Omental fat pad (tissue), 4 donors: ENCODE data around the gene CAMSAP3. TPM values are rescaled to one million over a fixed set of nuclear protein-coding genes. Genes with fewer than 3 reads are reported as not detected.

Experiments used
- ATAC-seq: fragments of 150-250 bp; one replicate; pipeline ENCODE4 v1.9.1; 2016; ENCODE audit warnings: mild to moderate bottlenecking, moderate library complexity; ENCODE audit not compliant: low FRiP score
- DNase-seq: peaks from one replicate; pipeline ENCODE4 v3.0.0-alpha.2; 2019; ENCODE audit warnings: low spot score
- CTCF ChIP-seq, 3 donors: fragments of 450-650 bp; IDR thresholded peaks; one replicate each; pipeline ENCODE4 v1.5.1; 2016 to 2017; ENCODE audit warnings: antibody characterized with exemption in 3 of 3, mild to moderate bottlenecking in 3 of 3, moderate library complexity in 2 of 3
- small RNA-seq: library from RNA; depleted of rRNA; stranded (forward); fragments of <200 nt; gene quantifications from one replicate; pipeline ENCODE3, GENCODE V24; 2016
- total RNA-seq, 4 donors: library from RNA; depleted of rRNA; stranded (reverse); fragments of >200 nt; gene quantifications; one replicate each; pipeline ENCODE4 v1.1.0, GENCODE V29; 2016

The CAMSAP3 gene
- total RNA-seq, 4 donors from 2014 or later, result 0.36 to 1.0 (median 0.69) TPM; not detected in 1

DNA sequence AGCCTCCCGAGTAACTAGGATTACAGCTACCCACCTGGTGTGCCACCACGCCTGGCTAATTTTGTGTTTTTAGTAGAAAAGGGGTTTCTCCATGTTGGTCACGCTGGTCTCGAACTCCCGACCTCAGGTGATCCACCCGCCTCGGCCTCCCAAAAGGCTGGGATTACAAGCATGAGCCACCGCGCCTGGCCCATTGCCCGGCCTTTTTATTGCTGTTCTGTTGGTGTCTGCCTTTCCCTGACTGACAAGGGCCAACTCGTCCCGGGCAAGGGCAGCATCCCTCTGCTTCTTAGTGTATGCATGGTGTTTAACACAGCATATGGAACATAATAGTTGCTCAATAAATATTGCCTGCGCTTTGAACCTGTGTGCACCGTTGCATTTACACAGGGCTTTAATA lies 67.0 kb downstream of the CAMSAP3 start:
- no peak for ATAC-seq
- no peak for TF ChIP-seq CTCF (IDR thresholded peaks at IDR 0.05)
- DNase-seq, result no peak

GRCh38 chr19:7663706-7664105 lies 68.0 kb downstream of the CAMSAP3 start:
- ATAC-seq (no peak), DNase-seq (no peak)
- no peak for TF ChIP-seq CTCF (IDR thresholded peaks at IDR 0.05)

- ATAC-seq, result no peak
- no peak for DNase-seq
- TF ChIP-seq CTCF (IDR thresholded peaks at IDR 0.05), result no peak
Measured at GRCh38 chr19:7665076-7665475, 69.4 kb downstream of the CAMSAP3 start.

Small RNA genes lying within 50 kb of the gene (small RNA-seq; reads per million reads assigned to genes)
- gene MIR6792, result not detected

Other genes with a start within 250 kb of the CAMSAP3 start
- gene ARHGEF18, start 246.9 kb upstream of the CAMSAP3 start, total RNA-seq, result 10 to 100 TPM; 13.6 to 24.1 (median 19.4) TPM
- 1 to 10 TPM; 4.4 to 9.9 (median 4.7) TPM for gene PEX11G, start 106.8 kb upstream of the CAMSAP3 start, total RNA-seq
- 10 to 100 TPM; 31.9 to 49.8 (median 36.6) TPM for gene ZNF358, start 79.8 kb upstream of the CAMSAP3 start, total RNA-seq
- 10 to 100 TPM; 24.5 to 41.1 (median 31.9) TPM for gene MCOLN1, start 73.2 kb upstream of the CAMSAP3 start, total RNA-seq
- 10 to 100 TPM; 50.3 to 92.4 (median 64.6) TPM for gene PNPLA6, start 60.1 kb upstream of the CAMSAP3 start, total RNA-seq
- 10 to 100 TPM; 22.5 to 37.0 (median 27.8) TPM for gene XAB2, start 33.7 kb downstream of the CAMSAP3 start, total RNA-seq
- 10 to 100 TPM; 11.2 to 22.8 (median 17.0) TPM for gene PET100, start 33.9 kb downstream of the CAMSAP3 start, total RNA-seq
- gene PCP2, start 37.9 kb downstream of the CAMSAP3 start, total RNA-seq, result not detected
- 10 to 100 TPM; 29.7 to 46.1 (median 37.7) TPM for gene STXBP2, start 41.2 kb downstream of the CAMSAP3 start, total RNA-seq
- gene RETN, start 73.2 kb downstream of the CAMSAP3 start, total RNA-seq, result 1 to 10 TPM in 1 of 4 donors, not detected in 3; 1.6 TPM
- 1 to 10 TPM; 2.2 to 6.5 (median 3.4) TPM for gene MCEMP1, start 81.2 kb downstream of the CAMSAP3 start, total RNA-seq
- gene TRAPPC5, start 85.0 kb downstream of the CAMSAP3 start, total RNA-seq, result 10 to 100 TPM; 54.1 to 83.6 (median 76.7) TPM
- 1 to 10 TPM in 2 of 4 donors, under 1 TPM in 2; 0.65 to 1.8 (median 1.0) TPM for gene FCER2, start 106.3 kb downstream of the CAMSAP3 start, total RNA-seq
- gene CLEC4G, start 136.2 kb downstream of the CAMSAP3 start, total RNA-seq, result 1 to 10 TPM; 2.3 to 9.3 (median 6.0) TPM
- 10 to 100 TPM; 12.7 to 21.8 (median 17.2) TPM for gene CD209, start 151.7 kb downstream of the CAMSAP3 start, total RNA-seq
- under 1 TPM in 2 of 4 donors, not detected in 2; 0.56 to 0.93 TPM for gene CLEC4M, start 167.4 kb downstream of the CAMSAP3 start, total RNA-seq
- gene EVI5L, start 234.4 kb downstream of the CAMSAP3 start, total RNA-seq, result 10 to 100 TPM in 1 of 4 donors, 1 to 10 TPM in 3; 6.9 to 10.8 (median 7.9) TPM